NT2/D1 (cell line): ENCODE data around the gene RSPO1.

Experiments
- DNase-seq: peaks from one replicate; pipeline ENCODE4 v3.0.0-alpha.2; 2011; ENCODE audit warnings: low read depth, low spot score
- H3K27me3 ChIP-seq: 2 replicates; pipeline ENCODE4 v1.6.0; 2011; ENCODE audit warnings: mild to moderate bottlenecking; ENCODE audit not compliant: insufficient read length, insufficient read depth
- H3K36me3 ChIP-seq: 2 replicates; pipeline ENCODE4 v1.6.1; 2011; ENCODE audit warnings: mild to moderate bottlenecking, low read length, mixed read lengths; ENCODE audit not compliant: insufficient read depth, insufficient read length
- H3K4me1 ChIP-seq: 2 replicates; pipeline ENCODE4 v1.5.1; 2011; ENCODE audit not compliant: insufficient read depth, insufficient read length
- H3K4me3 ChIP-seq: 2 replicates; pipeline ENCODE4 v1.5.1; 2011; ENCODE audit warnings: low read depth; ENCODE audit not compliant: insufficient read length
- H3K9ac ChIP-seq: 2 replicates; pipeline ENCODE4 v1.6.0; 2011; ENCODE audit warnings: low read depth; ENCODE audit not compliant: insufficient read length
- H3K9me3 ChIP-seq: 2 replicates; pipeline ENCODE4 v1.5.1; 2011; ENCODE audit warnings: mild to moderate bottlenecking, low read length; ENCODE audit not compliant: insufficient read depth
- SUZ12 ChIP-seq: IDR thresholded peaks from 2 replicates; pipeline ENCODE4 v1.6.1; 2011; ENCODE audit not compliant: insufficient read length, insufficient read depth; ENCODE audit errors: extremely low read depth
- YY1 ChIP-seq: IDR thresholded peaks from 2 replicates; pipeline ENCODE4 v1.6.1; 2011; ENCODE audit not compliant: insufficient read length, insufficient read depth
- ZNF274 ChIP-seq: IDR thresholded peaks from 2 replicates; pipeline ENCODE4 v1.6.1; 2011; ENCODE audit warnings: mild to moderate bottlenecking, low read depth, low read length

Gene RSPO1

GRCh38 chr1:37655274-37655673, 20.6 kb upstream of the RSPO1 start:
- TF ChIP-seq YY1 (no peak), ZNF274 (no peak), SUZ12 (no peak)
- H3K27me3 ChIP-seq, result no peaks in the 10 kb centered on the region
- no peaks in the 10 kb centered on the region for H3K9me3 ChIP-seq
- DNase-seq, result no peak
- H3K36me3 ChIP-seq, result no peaks in the 10 kb centered on the region
- peaks cover 15% of the 10 kb centered on the region for H3K4me1 ChIP-seq
- H3K4me3 ChIP-seq, result no peak overlapping the region
- H3K9ac ChIP-seq, result no peak overlapping the region

DNA sequence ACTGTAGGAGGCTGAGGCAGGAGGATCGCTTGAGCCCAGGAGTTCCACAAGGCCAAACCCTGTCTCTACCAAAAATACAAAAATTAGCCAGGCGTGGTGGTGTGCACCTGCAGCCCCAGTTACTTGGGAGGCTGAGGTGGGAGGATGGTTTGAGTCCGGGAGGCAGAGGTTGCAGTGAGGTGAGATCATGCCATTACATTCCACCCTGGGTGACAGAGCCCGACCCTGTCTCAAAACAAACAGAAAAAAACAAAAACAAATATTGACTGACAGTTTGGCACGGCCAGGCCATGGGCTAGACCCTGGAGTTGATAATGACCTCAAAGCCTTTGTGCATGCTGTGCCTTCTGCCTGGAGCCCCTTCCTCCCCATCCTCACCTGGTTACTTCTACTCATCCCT, 19.2 kb upstream of the RSPO1 start:
- TF ChIP-seq ZNF274, result no peak
- no peak for TF ChIP-seq SUZ12
- TF ChIP-seq YY1, result no peak
- peaks cover 14% of the 10 kb centered on the region for H3K4me1 ChIP-seq
- no peak overlapping the region for H3K4me3 ChIP-seq
- DNase-seq, result no peak
- H3K9ac ChIP-seq, result no peak overlapping the region
- no peaks in the 10 kb centered on the region for H3K36me3 ChIP-seq
- H3K27me3 ChIP-seq, result no peaks in the 10 kb centered on the region
- H3K9me3 ChIP-seq, result no peaks in the 10 kb centered on the region

- TF ChIP-seq YY1 (no peak), ZNF274 (no peak), SUZ12 (no peak)
- H3K4me3 ChIP-seq, result no peak overlapping the region
- no peak for DNase-seq
- H3K4me1 ChIP-seq, result peaks cover 14% of the 10 kb centered on the region
- no peaks in the 10 kb centered on the region for H3K27me3 ChIP-seq
- no peaks in the 10 kb centered on the region for H3K36me3 ChIP-seq
- H3K9me3 ChIP-seq, result no peaks in the 10 kb centered on the region
- no peak overlapping the region for H3K9ac ChIP-seq
These were observed 18.3 kb upstream of the RSPO1 start for GRCh38 chr1:37652976-37653375.

- Histone ChIP-seq H3K4me1 (peaks cover 11% of the 10 kb centered on the region), H3K27me3 (no peaks in the 10 kb centered on the region), H3K4me3 (no peak overlapping the region), H3K9ac (no peak overlapping the region), H3K9me3 (no peaks in the 10 kb centered on the region), H3K36me3 (no peaks in the 10 kb centered on the region)
- DNase-seq, result no peak
- no peak for TF ChIP-seq YY1
- TF ChIP-seq SUZ12, result no peak
- TF ChIP-seq ZNF274, result no peak
These were observed 17.1 kb upstream of the RSPO1 start for GRCh38 chr1:37651803-37652202.

GRCh38 chr1:37650721-37651120, 16.0 kb upstream of the RSPO1 start:
- no peak overlapping the region for H3K4me3 ChIP-seq
- no peak for DNase-seq

GRCh38 chr1:37650173-37650572, 15.5 kb upstream of the RSPO1 start:
- H3K27me3 ChIP-seq, result no peaks in the 10 kb centered on the region
- no peaks in the 10 kb centered on the region for H3K36me3 ChIP-seq
- no peak for TF ChIP-seq YY1
- TF ChIP-seq SUZ12, result no peak
- no peak for TF ChIP-seq ZNF274
- peaks cover 3% of the 10 kb centered on the region for H3K4me1 ChIP-seq
- no peak for DNase-seq
- no peak overlapping the region for H3K4me3 ChIP-seq
- H3K9me3 ChIP-seq, result no peaks in the 10 kb centered on the region
- H3K9ac ChIP-seq, result no peak overlapping the region

More at GRCh38 chr1:37650721-37651120, 16.0 kb upstream of the RSPO1 start:
- Histone ChIP-seq H3K36me3 (no peaks in the 10 kb centered on the region), H3K4me1 (peaks cover 6% of the 10 kb centered on the region), H3K9me3 (no peaks in the 10 kb centered on the region), H3K9ac (no peak overlapping the region), H3K27me3 (no peaks in the 10 kb centered on the region)
- TF ChIP-seq SUZ12 (no peak), YY1 (no peak), ZNF274 (no peak)

DNA sequence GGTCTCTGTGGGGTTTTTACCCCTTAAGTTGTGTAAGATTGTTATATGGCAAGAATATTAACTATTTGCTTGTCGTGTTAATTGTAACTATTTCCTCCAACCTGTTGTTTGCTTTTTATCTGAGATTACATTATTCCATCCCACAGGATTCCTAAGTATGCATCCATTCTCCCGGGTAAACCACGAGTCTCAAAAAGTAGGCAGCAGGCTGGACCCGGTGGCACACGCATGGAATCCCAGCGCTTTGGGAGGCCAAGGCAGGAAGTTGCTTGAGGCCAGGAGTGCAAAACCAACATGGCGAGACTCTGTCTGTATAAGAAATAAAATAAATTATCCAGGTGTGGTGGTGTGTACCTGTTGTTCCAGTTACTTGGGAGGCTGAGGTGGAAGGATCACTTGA, 12.6 kb upstream of the RSPO1 start:
- Histone ChIP-seq H3K4me3 (no peak overlapping the region), H3K9me3 (no peaks in the 10 kb centered on the region), H3K9ac (no peak overlapping the region), H3K4me1 (peaks cover 3% of the 10 kb centered on the region), H3K36me3 (no peaks in the 10 kb centered on the region), H3K27me3 (peaks cover 20% of the 10 kb centered on the region)
- DNase-seq, result no peak
- TF ChIP-seq ZNF274 (no peak), SUZ12 (no peak), YY1 (no peak)

GRCh38 chr1:37641059-37641458, 6.4 kb upstream of the RSPO1 start:
- H3K9ac ChIP-seq, result no peak overlapping the region
- no peaks in the 10 kb centered on the region for H3K4me1 ChIP-seq
- TF ChIP-seq SUZ12, result no peak
- TF ChIP-seq YY1, result no peak
- TF ChIP-seq ZNF274, result no peak
- H3K36me3 ChIP-seq, result no peaks in the 10 kb centered on the region
- H3K4me3 ChIP-seq, result no peak overlapping the region
- H3K9me3 ChIP-seq, result 0 out of 2 replicates have a peak, but pooled peaks cover 8% of the 10 kb centered on the region
- DNase-seq, result no peak
- peaks cover 68% of the 10 kb centered on the region for H3K27me3 ChIP-seq
